K562 (cell line): ENCODE measurements around the gene USP32. TPM values are rescaled to one million over a fixed set of nuclear protein-coding genes. Genes with fewer than 3 reads are reported as not detected.

Experiments used
- ATAC-seq: fragments of 200-7000 bp; cut with Tn5 transposase; 3 replicates; pipeline ENCODE4 v1.9.1; 2020; ENCODE audit warnings: moderate library complexity
- BruUV-seq: library from RNA; stranded (reverse); fragments of 400-500 nt; replicated peaks from 2 replicates; lab custom pipeline; 2021; lab: Mats Ljungman, UMichigan
- CTCF ChIA-PET: fragments of 300-600 bp; formaldehyde crosslinking; extraction: SDS; loops from one replicate; lab custom pipeline; 2021; ENCODE audit warnings: low intra/inter-chr PET ratio; lab: Yijun Ruan, JAX
- POLR2A ChIA-PET: fragments of 300-600, 350-650 bp; sonication (Branson Sonifier 250); formaldehyde crosslinking; extraction: SDS; loops from one replicate; lab custom pipeline; 2021; ENCODE audit warnings: antibody characterized with exemption, inconsistent platforms; lab: Yijun Ruan, JAX
- DNase-seq, 4 experiments: peaks; one replicate each; pipeline versions ENCODE4 v3.0.0 to v3.0.0-alpha.2; 2011 to 2018; ENCODE audit warnings: low spot score in 3 of 4, mixed read lengths in 3 of 4; ENCODE audit errors: extremely low read depth in 1 of 4
- FAIRE-seq: peaks from 2 replicates; lab custom pipeline; 2011; peaks lifted over from hg19 to GRCh38; lab: Jason Lieb, UNC
- H2AFZ ChIP-seq: 2 replicates; pipeline ENCODE4 v1.6.0; 2011; ENCODE audit warnings: low read depth, low read length, control low read depth, inconsistent platforms
- H3K27ac ChIP-seq: fragments of 200-600 bp; 3 replicates; pipeline ENCODE4 v1.8.0; 2011; ENCODE audit warnings: low read depth, mild to moderate bottlenecking, control low read depth, inconsistent platforms, low read length, moderate library complexity, mixed read lengths; ENCODE audit errors: extremely low read depth
- H3K27me3 ChIP-seq, 2 experiments: fragments of 300-600 bp in 1 of 2; 2 replicates in 1 of 2; 3 replicates in 1 of 2; pipeline versions ENCODE4 v1.6.0 to v1.8.0; 2011; ENCODE audit warnings: inconsistent platforms in 2 of 2, low read length in 2 of 2, mild to moderate bottlenecking in 1 of 2, mixed read lengths in 1 of 2, moderate library complexity in 1 of 2; ENCODE audit not compliant: control insufficient read depth in 2 of 2, insufficient read depth in 2 of 2
- H3K36me3 ChIP-seq: fragments of 300-600 bp; 3 replicates; pipeline ENCODE4 v1.8.0; 2011; ENCODE audit warnings: mild to moderate bottlenecking, low read length, inconsistent platforms; ENCODE audit not compliant: control insufficient read depth, insufficient read depth
- H3K4me1 ChIP-seq, 2 experiments: fragments of 200-600 bp in 1 of 2; replicated peaks in 1 of 2; 2 replicates in 1 of 2; 3 replicates in 1 of 2; pipeline versions ENCODE4 v1.5.1 to v1.8.0; 2011; ENCODE audit warnings: inconsistent platforms in 2 of 2, low read length in 2 of 2, mild to moderate bottlenecking in 1 of 2, mixed read lengths in 1 of 2, moderate library complexity in 1 of 2; ENCODE audit not compliant: control insufficient read depth in 2 of 2, insufficient read depth in 2 of 2
- H3K4me2 ChIP-seq: 2 replicates; pipeline ENCODE4 v1.6.1; 2011; ENCODE audit warnings: low read length, control low read depth, inconsistent platforms, mixed read lengths; ENCODE audit not compliant: insufficient read depth
- H3K4me3 ChIP-seq: fragments of 200-600 bp; sonication (generic), shearing (Covaris generic); 2 replicates; pipeline ENCODE4 v1.5.1; 2016; ENCODE audit warnings: control low read depth, inconsistent platforms
- H3K79me2 ChIP-seq: fragments of 200-600 bp; 3 replicates; pipeline ENCODE4 v1.8.0; 2011; ENCODE audit warnings: low read length, inconsistent platforms; ENCODE audit not compliant: control insufficient read depth, insufficient read depth
- H3K9ac ChIP-seq, 2 experiments: 2 replicates each; pipeline versions ENCODE4 v1.6.0 to v1.6.1; 2011; ENCODE audit warnings: low read depth in 2 of 2, low read length in 2 of 2, control low read depth in 1 of 2, inconsistent platforms in 1 of 2, mild to moderate bottlenecking in 1 of 2, mixed read lengths in 1 of 2; ENCODE audit not compliant: insufficient read depth in 1 of 2
- H3K9me1 ChIP-seq: one replicate; pipeline ENCODE4 v1.6.0; 2011; ENCODE audit warnings: inconsistent platforms, mild to moderate bottlenecking, low read length, moderate library complexity; ENCODE audit not compliant: control insufficient read depth, insufficient read depth
- H3K9me3 ChIP-seq: replicated peaks from 2 replicates; pipeline ENCODE4 v1.5.1; 2011; ENCODE audit warnings: low read depth, low read length, inconsistent platforms; ENCODE audit not compliant: control insufficient read depth, insufficient read depth
- H4K20me1 ChIP-seq: replicated peaks from 2 replicates; pipeline ENCODE4 v1.6.1; 2011; ENCODE audit warnings: low read length, inconsistent platforms, mixed read lengths; ENCODE audit not compliant: control insufficient read depth, insufficient read depth
- RFX5 ChIP-seq: IDR thresholded peaks from 2 replicates; pipeline ENCODE4 v1.6.1; 2011; ENCODE audit warnings: low read depth, mild to moderate bottlenecking, improper control_type of control experiment, low read length
- WGBS: fragments of 100-300 bp; shearing (Covaris generic); methylation state at CpG from one replicate; pipeline ENCODE4 v1.1.6; 2016; ENCODE audit warnings: low coverage, mixed read lengths; ENCODE audit not compliant: insufficient coverage; ENCODE audit errors: missing lambda C conversion rate; 5-methylcytosine and 5-hydroxymethylcytosine counted together
- in situ Hi-C: fragments of 300-500 bp; cut with MboI; formaldehyde crosslinking; loops from 4 replicates; pipeline ENCODE4 v1.15.0; 2018; ENCODE audit warnings: inconsistent platforms, mixed read lengths
- intact Hi-C: fragments of 100-400 bp; cut with micrococcal nuclease; formaldehyde crosslinking; loops from 2 replicates; pipeline ENCODE4 v1.14.2; 2022
- polyA plus RNA-seq, 8 experiments: library from polyadenylated mRNA; depleted of rRNA in 4 of 8; stranded (reverse) in 5 of 8; unstranded in 3 of 8; fragments of >200 nt; fragmentation: Nextera tagmentation in 2 of 8; fragmentation: Illumina TruSeq in 1 of 8; extraction: Ambion mirVana in 2 of 8; extraction: Trizol in 1 of 8; gene quantifications; 2 replicates each; pipeline versions ENCODE4 v1.2.1 to v1.2.3, GENCODE V29; 2011 to 2014; ENCODE audit warnings: inconsistent platforms in 1 of 8, missing spikeins in 1 of 8
- total RNA-seq, 7 experiments: library from RNA; depleted of rRNA in 6 of 7; stranded (reverse); fragments of >200 nt in 6 of 7; fragmentation: Illumina TruSeq in 2 of 7; extraction: Trizol in 2 of 7; gene quantifications; 2 replicates each; pipeline versions ENCODE4 v1.2.1 to v1.2.3, GENCODE V29; 2011 to 2021; ENCODE audit warnings: low replicate concordance in 1 of 7
- TF ChIP-seq, protein P1 (sequence below), 2 experiments: fragments of 150-350 bp in 1 of 2; IDR thresholded peaks; 2 replicates each; pipeline ENCODE4 v1.6.1; 2012 to 2016; ENCODE audit warnings: low read depth in 2 of 2, low read length in 2 of 2, mild to moderate bottlenecking in 1 of 2, moderate library complexity in 1 of 2
- TF ChIP-seq, protein P2 (sequence below), 3 experiments: fragments of 200-800 bp in 1 of 3; fragments of 250-450 bp in 1 of 3; fragments of 450-650 bp in 1 of 3; sonication (Bioruptor Pico) in 1 of 3; sonication (Bioruptor generic) in 1 of 3; formaldehyde crosslinking in 1 of 3; IDR thresholded peaks; 2 replicates each; pipeline versions ENCODE4 v1.6.1 to v1.8.0; 2016 to 2022; ENCODE audit warnings: mild to moderate bottlenecking in 2 of 3, missing genetic modification characterization in 2 of 3, missing compliant biosample characterization in 1 of 3, moderate library complexity in 1 of 3
- TF ChIP-seq, protein P3 (sequence below): IDR thresholded peaks from 2 replicates; pipeline ENCODE4 v1.6.1; 2012; ENCODE audit warnings: low read depth, low read length, improper control_type of control experiment, borderline replicate concordance
- TF ChIP-seq, protein P4 (sequence below): fragments of 250-450 bp; sonication (Bioruptor Pico); IDR thresholded peaks from 2 replicates; pipeline ENCODE4 v1.5.0; 2021

Gene USP32
- total and polyA plus RNA-seq, 9 of the 15 experiments (the other 6 are each of a cell fraction or from before 2014, with no cell fraction given) = 18.0 to 69.3 (median 47.1) TPM

DNA sequence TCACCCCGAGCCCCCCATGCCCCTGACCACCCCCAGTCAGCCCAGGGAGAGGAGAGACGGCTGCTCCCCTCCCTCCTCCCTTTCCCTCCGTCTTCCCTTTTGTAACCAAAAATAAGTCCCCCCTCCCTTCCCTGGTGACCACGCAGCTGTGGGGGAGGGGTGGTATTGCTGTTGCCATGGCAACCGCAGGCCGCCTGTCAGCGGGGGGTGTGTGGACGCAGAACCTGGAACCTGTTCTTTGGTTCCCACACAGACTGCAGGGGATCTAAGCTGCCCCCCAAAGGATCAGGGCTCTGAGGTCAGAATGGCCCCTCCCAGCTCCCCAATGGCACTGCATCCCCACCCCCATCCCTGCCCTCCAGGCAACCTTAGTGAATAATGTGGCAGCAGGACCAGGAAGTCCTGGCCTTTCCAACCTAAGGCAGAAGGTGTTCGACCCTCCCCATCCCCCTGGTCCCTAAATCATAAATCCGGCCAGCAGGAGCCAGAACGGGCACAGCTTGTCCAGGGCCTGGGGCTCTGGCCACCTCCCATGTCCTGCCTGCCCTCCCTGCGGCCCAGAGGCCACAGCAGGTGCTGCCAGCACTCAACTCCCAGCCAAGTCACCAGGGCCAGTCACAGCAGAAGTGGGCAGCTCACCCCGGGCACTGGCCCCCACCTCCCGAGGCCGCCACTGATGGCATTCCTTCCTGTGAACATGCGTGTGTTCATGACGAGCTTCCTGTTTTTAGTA, 230.2 kb downstream of the USP32 start (continued):
- TF ChIP-seq, protein P1, sequence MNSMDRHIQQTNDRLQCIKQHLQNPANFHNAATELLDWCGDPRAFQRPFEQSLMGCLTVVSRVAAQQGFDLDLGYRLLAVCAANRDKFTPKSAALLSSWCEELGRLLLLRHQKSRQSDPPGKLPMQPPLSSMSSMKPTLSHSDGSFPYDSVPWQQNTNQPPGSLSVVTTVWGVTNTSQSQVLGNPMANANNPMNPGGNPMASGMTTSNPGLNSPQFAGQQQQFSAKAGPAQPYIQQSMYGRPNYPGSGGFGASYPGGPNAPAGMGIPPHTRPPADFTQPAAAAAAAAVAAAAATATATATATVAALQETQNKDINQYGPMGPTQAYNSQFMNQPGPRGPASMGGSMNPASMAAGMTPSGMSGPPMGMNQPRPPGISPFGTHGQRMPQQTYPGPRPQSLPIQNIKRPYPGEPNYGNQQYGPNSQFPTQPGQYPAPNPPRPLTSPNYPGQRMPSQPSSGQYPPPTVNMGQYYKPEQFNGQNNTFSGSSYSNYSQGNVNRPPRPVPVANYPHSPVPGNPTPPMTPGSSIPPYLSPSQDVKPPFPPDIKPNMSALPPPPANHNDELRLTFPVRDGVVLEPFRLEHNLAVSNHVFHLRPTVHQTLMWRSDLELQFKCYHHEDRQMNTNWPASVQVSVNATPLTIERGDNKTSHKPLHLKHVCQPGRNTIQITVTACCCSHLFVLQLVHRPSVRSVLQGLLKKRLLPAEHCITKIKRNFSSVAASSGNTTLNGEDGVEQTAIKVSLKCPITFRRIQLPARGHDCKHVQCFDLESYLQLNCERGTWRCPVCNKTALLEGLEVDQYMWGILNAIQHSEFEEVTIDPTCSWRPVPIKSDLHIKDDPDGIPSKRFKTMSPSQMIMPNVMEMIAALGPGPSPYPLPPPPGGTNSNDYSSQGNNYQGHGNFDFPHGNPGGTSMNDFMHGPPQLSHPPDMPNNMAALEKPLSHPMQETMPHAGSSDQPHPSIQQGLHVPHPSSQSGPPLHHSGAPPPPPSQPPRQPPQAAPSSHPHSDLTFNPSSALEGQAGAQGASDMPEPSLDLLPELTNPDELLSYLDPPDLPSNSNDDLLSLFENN (IDR thresholded peaks at IDR 0.05; ENCODE audit: low read depth in 2 of 2, low read length in 2 of 2) = no peak

DNA sequence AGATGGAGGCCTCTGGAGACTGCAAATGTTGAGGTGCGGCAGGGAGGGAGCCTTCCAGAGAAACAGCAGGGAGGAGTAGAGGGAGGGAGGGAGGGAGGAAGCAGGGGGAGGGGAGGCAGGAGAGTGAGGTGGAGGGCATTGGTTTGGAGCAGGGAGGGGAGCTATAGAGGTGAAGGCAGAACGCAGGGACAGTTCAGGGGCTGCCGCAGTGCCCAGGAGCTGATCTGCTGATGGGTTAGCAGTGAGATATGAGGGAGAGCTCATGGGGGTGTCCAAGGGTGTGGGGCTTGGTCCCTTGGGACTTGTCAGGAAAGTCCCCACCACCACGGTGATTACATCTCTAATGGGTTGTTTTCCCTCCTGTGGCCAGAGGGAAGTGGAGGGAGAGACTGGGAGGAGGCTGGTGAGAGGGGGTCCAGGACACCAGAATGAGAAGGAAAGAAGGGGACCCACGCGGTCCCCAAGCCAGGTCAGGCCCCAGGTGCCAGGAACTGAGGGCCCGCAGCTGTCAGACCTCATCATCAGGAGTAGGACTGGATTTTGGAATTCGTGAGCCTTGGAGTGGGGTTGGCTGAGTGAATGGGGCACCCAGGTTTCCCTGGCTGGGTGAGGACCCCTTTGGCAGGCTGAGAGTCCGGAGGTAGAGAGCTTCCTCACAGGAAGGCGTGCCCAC, 231.0 kb downstream of the USP32 start:
- intact Hi-C loops (no loop called here), in situ Hi-C loops (no loop called here)
- no TSS peak for BruUV-seq
- no peak overlapping the region for H3K27ac ChIP-seq
- FAIRE-seq (no peak), DNase-seq (peak in 1 of 4 experiments; percentile 7), ATAC-seq (no peak)
- 38% methylated on average over 7 of the region's 10 CpGs for WGBS
- H3K36me3 ChIP-seq = no peaks in the 10 kb centered on the region
- no peaks in the 10 kb centered on the region for H4K20me1 ChIP-seq
- H3K9me3 ChIP-seq = no peaks in the 10 kb centered on the region
- no peak overlapping the region for H3K4me3 ChIP-seq
- no peaks in the 10 kb centered on the region for H3K9me1 ChIP-seq
- H2AFZ ChIP-seq = no peak overlapping the region
- H3K4me1 ChIP-seq = peaks cover 17 to 30% of the 10 kb centered on the region in 2 experiments
- H3K9ac ChIP-seq = peak overlapping the region in 1 of 2 experiments; percentile 48; a peak in 1 of 4 replicates
- ChIA-PET POLR2A (interaction anchor here (0.5 to 1.5 kb wide), 4 partner anchors 9 to 337 kb away, joined by 3 to 4 read pairs (median 4); no protein-coding TSS in a partner anchor), CTCF (no interaction called here)
- no peaks in the 10 kb centered on the region for H3K79me2 ChIP-seq
- peaks cover 4 to 39% of the 10 kb centered on the region in 2 experiments; a peak in 3 of 5 replicates for H3K27me3 ChIP-seq
- H3K4me2 ChIP-seq = no peak overlapping the region
- TF ChIP-seq RFX5 = no peak
- TF ChIP-seq, protein P2, sequence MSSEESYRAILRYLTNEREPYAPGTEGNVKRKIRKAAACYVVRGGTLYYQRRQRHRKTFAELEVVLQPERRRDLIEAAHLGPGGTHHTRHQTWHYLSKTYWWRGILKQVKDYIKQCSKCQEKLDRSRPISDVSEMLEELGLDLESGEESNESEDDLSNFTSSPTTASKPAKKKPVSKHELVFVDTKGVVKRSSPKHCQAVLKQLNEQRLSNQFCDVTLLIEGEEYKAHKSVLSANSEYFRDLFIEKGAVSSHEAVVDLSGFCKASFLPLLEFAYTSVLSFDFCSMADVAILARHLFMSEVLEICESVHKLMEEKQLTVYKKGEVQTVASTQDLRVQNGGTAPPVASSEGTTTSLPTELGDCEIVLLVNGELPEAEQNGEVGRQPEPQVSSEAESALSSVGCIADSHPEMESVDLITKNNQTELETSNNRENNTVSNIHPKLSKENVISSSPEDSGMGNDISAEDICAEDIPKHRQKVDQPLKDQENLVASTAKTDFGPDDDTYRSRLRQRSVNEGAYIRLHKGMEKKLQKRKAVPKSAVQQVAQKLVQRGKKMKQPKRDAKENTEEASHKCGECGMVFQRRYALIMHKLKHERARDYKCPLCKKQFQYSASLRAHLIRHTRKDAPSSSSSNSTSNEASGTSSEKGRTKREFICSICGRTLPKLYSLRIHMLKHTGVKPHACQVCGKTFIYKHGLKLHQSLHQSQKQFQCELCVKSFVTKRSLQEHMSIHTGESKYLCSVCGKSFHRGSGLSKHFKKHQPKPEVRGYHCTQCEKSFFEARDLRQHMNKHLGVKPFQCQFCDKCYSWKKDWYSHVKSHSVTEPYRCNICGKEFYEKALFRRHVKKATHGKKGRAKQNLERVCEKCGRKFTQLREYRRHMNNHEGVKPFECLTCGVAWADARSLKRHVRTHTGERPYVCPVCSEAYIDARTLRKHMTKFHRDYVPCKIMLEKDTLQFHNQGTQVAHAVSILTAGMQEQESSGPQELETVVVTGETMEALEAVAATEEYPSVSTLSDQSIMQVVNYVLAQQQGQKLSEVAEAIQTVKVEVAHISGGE (CRISPR knock-in tag; IDR thresholded peaks at IDR 0.05) = peak in 1 of 3 experiments; percentile 60; a peak in 1 of 6 replicates
- TF ChIP-seq, protein P3, sequence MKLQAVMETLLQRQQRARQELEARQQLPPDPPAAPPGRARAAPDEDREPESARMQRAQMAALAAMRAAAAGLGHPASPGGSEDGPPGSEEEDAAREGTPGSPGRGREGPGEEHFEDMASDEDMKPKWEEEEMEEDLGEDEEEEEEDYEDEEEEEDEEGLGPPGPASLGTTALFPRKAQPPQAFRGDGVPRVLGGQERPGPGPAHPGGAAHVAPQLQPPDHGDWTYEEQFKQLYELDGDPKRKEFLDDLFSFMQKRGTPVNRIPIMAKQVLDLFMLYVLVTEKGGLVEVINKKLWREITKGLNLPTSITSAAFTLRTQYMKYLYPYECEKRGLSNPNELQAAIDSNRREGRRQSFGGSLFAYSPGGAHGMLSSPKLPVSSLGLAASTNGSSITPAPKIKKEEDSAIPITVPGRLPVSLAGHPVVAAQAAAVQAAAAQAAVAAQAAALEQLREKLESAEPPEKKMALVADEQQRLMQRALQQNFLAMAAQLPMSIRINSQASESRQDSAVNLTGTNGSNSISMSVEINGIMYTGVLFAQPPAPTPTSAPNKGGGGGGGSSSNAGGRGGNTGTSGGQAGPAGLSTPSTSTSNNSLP = no peak
- TF ChIP-seq, protein P4, sequence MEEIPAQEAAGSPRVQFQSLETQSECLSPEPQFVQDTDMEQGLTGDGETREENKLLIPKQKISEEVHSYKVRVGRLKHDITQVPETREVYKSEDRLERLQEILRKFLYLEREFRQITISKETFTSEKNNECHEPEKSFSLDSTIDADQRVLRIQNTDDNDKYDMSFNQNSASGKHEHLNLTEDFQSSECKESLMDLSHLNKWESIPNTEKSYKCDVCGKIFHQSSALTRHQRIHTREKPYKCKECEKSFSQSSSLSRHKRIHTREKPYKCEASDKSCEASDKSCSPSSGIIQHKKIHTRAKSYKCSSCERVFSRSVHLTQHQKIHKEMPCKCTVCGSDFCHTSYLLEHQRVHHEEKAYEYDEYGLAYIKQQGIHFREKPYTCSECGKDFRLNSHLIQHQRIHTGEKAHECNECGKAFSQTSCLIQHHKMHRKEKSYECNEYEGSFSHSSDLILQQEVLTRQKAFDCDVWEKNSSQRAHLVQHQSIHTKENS (CRISPR knock-in tag) = no peak
